Omental fat pad (tissue), 4 donors: ENCODE measurements around the gene AAK1. TPM values are rescaled to one million over a fixed set of nuclear protein-coding genes. Genes with fewer than 3 reads are reported as not detected.
"Not testable (repeated sequence)": the region's sequence is repeated elsewhere in the genome, so short reads cannot be mapped to it uniquely, and the experiment has no call there.

ENCODE experiments used
- ATAC-seq: fragments of 150-250 bp; one replicate; pipeline ENCODE4 v1.9.1; 2016; ENCODE audit warnings: mild to moderate bottlenecking, moderate library complexity; ENCODE audit not compliant: low FRiP score
- DNase-seq: peaks from one replicate; pipeline ENCODE4 v3.0.0-alpha.2; 2019; ENCODE audit warnings: low spot score
- CTCF ChIP-seq, 3 donors: fragments of 450-650 bp; IDR thresholded peaks; one replicate each; pipeline ENCODE4 v1.5.1; 2016 to 2017; ENCODE audit warnings: antibody characterized with exemption in 3 of 3, mild to moderate bottlenecking in 3 of 3, moderate library complexity in 2 of 3
- total RNA-seq, 4 donors: library from RNA; depleted of rRNA; stranded (reverse); fragments of >200 nt; gene quantifications; one replicate each; pipeline ENCODE4 v1.1.0, GENCODE V29; 2016

The AAK1 gene
- total RNA-seq, 4 donors from 2014 or later = 41.4 to 62.3 (median 42.5) TPM

GRCh38 chr2:69456154-69456553 lies 187.4 kb downstream of the AAK1 start:
- no peak for DNase-seq
- ATAC-seq = no peak

GRCh38 chr2:69454976-69455375 lies 188.6 kb downstream of the AAK1 start:
- DNase-seq = no peak
- no peak for TF ChIP-seq CTCF (IDR thresholded peaks at IDR 0.05)
- no peak for ATAC-seq

More at GRCh38 chr2:69456154-69456553, 187.4 kb downstream of the AAK1 start:
- TF ChIP-seq CTCF (IDR thresholded peaks at IDR 0.05) = no peak

- DNase-seq (no peak), ATAC-seq (no peak)
- no peak for TF ChIP-seq CTCF (IDR thresholded peaks at IDR 0.05)
These were observed 189.9 kb downstream of the AAK1 start for GRCh38 chr2:69453475-69454129.

GRCh38 chr2:69452687-69453086 lies 190.9 kb downstream of the AAK1 start:
- TF ChIP-seq CTCF (IDR thresholded peaks at IDR 0.05) = no peak
- ATAC-seq = no peak
- DNase-seq = no peak

- ATAC-seq (no peak), DNase-seq (no peak)
- TF ChIP-seq CTCF (IDR thresholded peaks at IDR 0.05) = no peak
These were observed 192.7 kb downstream of the AAK1 start for GRCh38 chr2:69450735-69451416.

GRCh38 chr2:69449906-69450305 lies 193.6 kb downstream of the AAK1 start:
- no peak for DNase-seq
- no peak for TF ChIP-seq CTCF (IDR thresholded peaks at IDR 0.05)
- no peak for ATAC-seq

GRCh38 chr2:69443673-69444072 lies 199.9 kb downstream of the AAK1 start:
- ATAC-seq, DNase-seq: not testable (repeated sequence)

- DNase-seq, ATAC-seq: not testable (repeated sequence)
These were observed 204.0 kb downstream of the AAK1 start for GRCh38 chr2:69439499-69439898.
